ENCODE results near the gene DUSP3.

DUSP3 gene

GRCh38 chr17:43769859-43770258, 8.9 kb downstream of the DUSP3 start:
- no peak for DNase-seq (ENCODE audit: extremely low read depth in 1 of 2, low read depth in 1 of 2)

- no peak for DNase-seq (ENCODE audit: extremely low read depth in 1 of 2, low read depth in 1 of 2)
Measured at GRCh38 chr17:43769426-43769825, 9.4 kb downstream of the DUSP3 start.

- DNase-seq (ENCODE audit: extremely low read depth in 1 of 2, low read depth in 1 of 2) = no peak
Measured at GRCh38 chr17:43768943-43769342, 9.8 kb downstream of the DUSP3 start.

GRCh38 chr17:43768382-43768781, 10.4 kb downstream of the DUSP3 start:
- DNase-seq (ENCODE audit: extremely low read depth in 1 of 2, low read depth in 1 of 2) = no peak

GRCh38 chr17:43767713-43768059, 11.1 kb downstream of the DUSP3 start:
- no peak for DNase-seq (ENCODE audit: extremely low read depth in 1 of 2, low read depth in 1 of 2)

- no peak for DNase-seq (ENCODE audit: extremely low read depth in 1 of 2, low read depth in 1 of 2)
Measured at GRCh38 chr17:43767053-43767712, 11.6 kb downstream of the DUSP3 start.

- no peak for DNase-seq (ENCODE audit: extremely low read depth in 1 of 2, low read depth in 1 of 2)
Measured at GRCh38 chr17:43766413-43767052, 12.2 kb downstream of the DUSP3 start.

- peak; percentile 63 to 81 for DNase-seq (ENCODE audit: extremely low read depth in 1 of 2, low read depth in 1 of 2)
Measured at GRCh38 chr17:43760254-43760852, 18.4 kb downstream of the DUSP3 start.

- DNase-seq (ENCODE audit: extremely low read depth in 1 of 2, low read depth in 1 of 2) = no peak
Measured at GRCh38 chr17:43759836-43760235, 18.9 kb downstream of the DUSP3 start.

- DNase-seq (ENCODE audit: extremely low read depth in 1 of 2, low read depth in 1 of 2) = no peak
Measured at GRCh38 chr17:43758497-43759174, 20.1 kb downstream of the DUSP3 start, which contains the start of gene SOST. SOST (minus strand) TSS chr17:43758791; CDS start chr17:43758741, 50 bp downstream.

- no peak for DNase-seq (ENCODE audit: extremely low read depth in 1 of 2, low read depth in 1 of 2)
Measured at GRCh38 chr17:43758086-43758485, 20.7 kb downstream of the DUSP3 start.

- DNase-seq (ENCODE audit: extremely low read depth in 1 of 2, low read depth in 1 of 2) = no peak
Measured at GRCh38 chr17:43757171-43757660, 21.6 kb downstream of the DUSP3 start.

- no peak for DNase-seq (ENCODE audit: extremely low read depth in 1 of 2, low read depth in 1 of 2)
Measured at GRCh38 chr17:43756201-43756600, 22.6 kb downstream of the DUSP3 start.

GRCh38 chr17:43755389-43755875, 23.3 kb downstream of the DUSP3 start:
- DNase-seq (ENCODE audit: extremely low read depth in 1 of 2, low read depth in 1 of 2) = no peak

GRCh38 chr17:43754947-43755346, 23.8 kb downstream of the DUSP3 start:
- DNase-seq (ENCODE audit: extremely low read depth in 1 of 2, low read depth in 1 of 2) = no peak

GRCh38 chr17:43753493-43754129, 25.2 kb downstream of the DUSP3 start:
- no peak for DNase-seq (ENCODE audit: extremely low read depth in 1 of 2, low read depth in 1 of 2)

- no peak for DNase-seq (ENCODE audit: extremely low read depth in 1 of 2, low read depth in 1 of 2)
Measured at GRCh38 chr17:43750153-43750552, 28.6 kb downstream of the DUSP3 start.

GRCh38 chr17:43745541-43745940, 33.2 kb downstream of the DUSP3 start:
- no peak for DNase-seq (ENCODE audit: extremely low read depth in 1 of 2, low read depth in 1 of 2)

- no peak for DNase-seq (ENCODE audit: extremely low read depth in 1 of 2, low read depth in 1 of 2)
Measured at GRCh38 chr17:43741636-43742035, 37.1 kb downstream of the DUSP3 start.

GRCh38 chr17:43740541-43740940, 38.2 kb downstream of the DUSP3 start:
- no peak for DNase-seq (ENCODE audit: extremely low read depth in 1 of 2, low read depth in 1 of 2)

GRCh38 chr17:43737722-43738121, 41.1 kb downstream of the DUSP3 start:
- no peak for DNase-seq (ENCODE audit: extremely low read depth in 1 of 2, low read depth in 1 of 2)

Measured in stimulated activated CD8-positive, alpha-beta memory T cell treated with anti-CD3 and anti-CD28 coated beads, Interleukin-7, amount 100 ng/mL, for 48 hours (primary cell).